Caco-2 (cell line): ENCODE data around the gene DNAH8. TPM values are rescaled to one million over a fixed set of nuclear protein-coding genes. Genes with fewer than 3 reads are reported as not detected.

Source experiments
- BruUV-seq: library from RNA; stranded (reverse); fragments of 400-500 nt; replicated peaks from 2 replicates; lab custom pipeline; 2021; lab: Mats Ljungman, UMichigan
- CTCF ChIA-PET: fragments of 300-600 bp; sonication (Branson Sonifier 250); formaldehyde crosslinking; loops from one replicate; lab custom pipeline; 2022; ENCODE audit warnings: antibody characterized with exemption; lab: Charles Lee
- POLR2A ChIA-PET: fragments of 300-600 bp; sonication (Branson Sonifier 250); formaldehyde crosslinking; loops from one replicate; lab custom pipeline; 2022; ENCODE audit warnings: antibody characterized with exemption; lab: Charles Lee
- DNase-seq, 2 experiments: peaks; one replicate each; pipeline versions ENCODE4 v3.0.0 to v3.0.0-alpha.2; 2020 to 2022
- H3K27me3 ChIP-seq: replicated peaks from 2 replicates; pipeline ENCODE4 v1.6.0; 2011; ENCODE audit warnings: low read length; ENCODE audit not compliant: control insufficient read depth, insufficient read depth
- H3K36me3 ChIP-seq: 2 replicates; pipeline ENCODE4 v1.5.1; 2011; ENCODE audit warnings: low read length; ENCODE audit not compliant: control insufficient read depth, insufficient read depth
- H3K4me1 ChIP-seq: fragments of 250-450 bp; sonication (Bioruptor Pico); 2 replicates; pipeline ENCODE4 v1.5.1; 2020; ENCODE audit warnings: mild to moderate bottlenecking
- H3K4me3 ChIP-seq: 2 replicates; pipeline ENCODE4 v1.5.1; 2011; ENCODE audit warnings: low read depth, mild to moderate bottlenecking, control low read depth, low read length
- H3K9me3 ChIP-seq: fragments of 250-450 bp; sonication (Bioruptor Pico); 2 replicates; pipeline ENCODE4 v1.5.1; 2020; ENCODE audit warnings: mild to moderate bottlenecking, moderate library complexity
- H3K27ac Mint-ChIP-seq: one replicate; pipeline ENCODE4 v1.8.0; 2022; ENCODE audit warnings: mixed read lengths; ENCODE audit not compliant: unreplicated experiment
- H3K27me3 Mint-ChIP-seq: one replicate; pipeline ENCODE4 v1.8.0; 2022; ENCODE audit warnings: mixed read lengths; ENCODE audit not compliant: insufficient read depth, unreplicated experiment
- H3K36me3 Mint-ChIP-seq: one replicate; pipeline ENCODE4 v1.8.0; 2022; ENCODE audit warnings: mild to moderate bottlenecking, mixed read lengths; ENCODE audit not compliant: insufficient read depth, unreplicated experiment
- H3K4me1 Mint-ChIP-seq: one replicate; pipeline ENCODE4 v1.8.0; 2022; ENCODE audit warnings: low read depth, mixed read lengths; ENCODE audit not compliant: unreplicated experiment
- H3K4me3 Mint-ChIP-seq: one replicate; pipeline ENCODE4 v1.8.0; 2022; ENCODE audit warnings: mild to moderate bottlenecking, moderate library complexity, mixed read lengths; ENCODE audit not compliant: unreplicated experiment
- H3K9me3 Mint-ChIP-seq: one replicate; pipeline ENCODE4 v1.8.0; 2022; ENCODE audit warnings: mixed read lengths; ENCODE audit not compliant: unreplicated experiment
- CTCF ChIP-seq, 2 experiments: fragments of 200-600 bp in 1 of 2; IDR thresholded peaks; 1 replicate in 1 of 2; 2 replicates in 1 of 2; pipeline versions ENCODE4 v1.5.1 to v1.8.0; 2011 to 2022; ENCODE audit warnings: antibody characterized with exemption in 1 of 2, control low read depth in 1 of 2, inconsistent platforms in 1 of 2, low read depth in 1 of 2, low read length in 1 of 2, mild to moderate bottlenecking in 1 of 2, moderate library complexity in 1 of 2; ENCODE audit not compliant: insufficient read depth in 1 of 2, severe bottlenecking in 1 of 2, unreplicated experiment in 1 of 2
- intact Hi-C: fragments of 100-400 bp; cut with micrococcal nuclease; formaldehyde crosslinking; loops from one replicate; pipeline ENCODE4 v1.10.0; 2022; ENCODE audit not compliant: unreplicated experiment
- total RNA-seq: library from RNA; stranded (reverse); gene quantifications from 2 replicates; pipeline ENCODE4 v1.2.3, GENCODE V29; 2022

The DNAH8 gene
- total RNA-seq, 1 experiment from 2014 or later: not detected

DNA sequence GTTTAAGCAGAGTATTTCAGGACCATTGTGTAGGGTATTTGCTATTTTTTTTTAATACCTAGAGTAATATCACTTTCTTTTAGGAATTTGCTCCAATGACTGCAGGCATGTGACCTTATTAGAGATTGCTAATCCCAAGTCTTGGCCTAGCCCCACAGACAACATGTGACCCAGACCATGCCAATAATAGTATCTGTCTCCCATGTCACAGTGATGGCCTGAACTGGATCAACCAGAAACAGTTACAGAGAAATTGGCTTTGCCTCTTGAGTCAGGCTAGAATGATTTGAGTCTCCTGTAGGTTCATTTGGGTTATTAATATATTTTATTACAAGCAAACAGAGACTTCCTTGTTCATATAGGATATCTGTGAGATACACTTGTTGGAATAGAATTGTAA, 116.8 kb downstream of the DNAH8 start:
- Histone ChIP-seq H3K4me1 (no peaks in the 10 kb centered on the region), H3K9me3 (no peaks in the 10 kb centered on the region), H3K27me3 (no peaks in the 10 kb centered on the region), H3K4me3 (no peak overlapping the region), H3K36me3 (no peaks in the 10 kb centered on the region)
- Mint-ChIP-seq H3K27me3 (peaks cover 9% of the 10 kb centered on the region), H3K36me3 (no peaks in the 10 kb centered on the region), H3K4me3 (no peak overlapping the region), H3K9me3 (no peaks in the 10 kb centered on the region), H3K4me1 (no peaks in the 10 kb centered on the region), H3K27ac (no peak overlapping the region)
- DNase-seq: no peak
- TF ChIP-seq CTCF (IDR thresholded peaks at IDR 0.05; ENCODE audit: insufficient read depth in 1 of 2, low read depth in 1 of 2, low read length in 1 of 2, severe bottlenecking in 1 of 2, unreplicated experiment in 1 of 2): no peak
- BruUV-seq: no TSS peak
- intact Hi-C loops: no loop called here
- ChIA-PET POLR2A (no interaction called here), CTCF (no interaction called here)

DNA sequence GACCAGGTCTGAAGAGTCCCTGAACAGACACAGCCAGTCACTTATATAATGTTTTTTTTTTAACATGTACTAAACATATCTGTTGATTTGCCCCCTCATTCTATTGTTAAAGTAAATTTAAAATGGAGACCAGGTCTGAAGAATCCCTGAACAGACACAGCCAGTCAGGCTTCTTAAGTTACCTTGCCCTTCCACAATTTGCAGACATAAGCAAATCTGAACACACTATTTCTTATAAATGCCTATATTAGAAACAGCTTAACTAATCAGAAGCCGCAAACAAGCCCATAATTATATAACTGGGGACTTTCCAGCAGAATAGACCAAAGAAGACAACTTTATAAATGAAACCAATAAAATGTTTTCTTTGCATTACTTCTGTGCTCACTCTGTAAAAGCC, 118.2 kb downstream of the DNAH8 start:
- Histone ChIP-seq H3K36me3 (no peaks in the 10 kb centered on the region), H3K9me3 (no peaks in the 10 kb centered on the region), H3K4me3 (no peak overlapping the region), H3K27me3 (no peaks in the 10 kb centered on the region), H3K4me1 (no peaks in the 10 kb centered on the region)
- Mint-ChIP-seq H3K9me3 (no peaks in the 10 kb centered on the region), H3K27me3 (peaks cover 9% of the 10 kb centered on the region), H3K4me1 (no peaks in the 10 kb centered on the region), H3K27ac (no peak overlapping the region), H3K36me3 (no peaks in the 10 kb centered on the region), H3K4me3 (no peak overlapping the region)
- POLR2A ChIA-PET: no interaction called here
- DNase-seq: no peak
- CTCF ChIA-PET: no interaction called here
- intact Hi-C loops: no loop called here
- no TSS peak for BruUV-seq
- TF ChIP-seq CTCF (IDR thresholded peaks at IDR 0.05; ENCODE audit: insufficient read depth in 1 of 2, low read depth in 1 of 2, low read length in 1 of 2, severe bottlenecking in 1 of 2, unreplicated experiment in 1 of 2): no peak

GRCh38 chr6:38836585-38836984, 121.5 kb downstream of the DNAH8 start:
- ChIA-PET CTCF (no interaction called here), POLR2A (no interaction called here)
- Mint-ChIP-seq H3K27ac (no peak overlapping the region), H3K9me3 (no peaks in the 10 kb centered on the region), H3K4me3 (no peak overlapping the region), H3K27me3 (peaks cover 5% of the 10 kb centered on the region), H3K36me3 (no peaks in the 10 kb centered on the region), H3K4me1 (no peaks in the 10 kb centered on the region)
- H3K4me1 ChIP-seq: no peaks in the 10 kb centered on the region
- no peak overlapping the region for H3K4me3 ChIP-seq
- H3K9me3 ChIP-seq: no peaks in the 10 kb centered on the region
- H3K36me3 ChIP-seq: no peaks in the 10 kb centered on the region
- TF ChIP-seq CTCF (IDR thresholded peaks at IDR 0.05; ENCODE audit: insufficient read depth in 1 of 2, low read depth in 1 of 2, low read length in 1 of 2, severe bottlenecking in 1 of 2, unreplicated experiment in 1 of 2): no peak
- intact Hi-C loops: no loop called here
- H3K27me3 ChIP-seq: no peaks in the 10 kb centered on the region
- no peak for DNase-seq
- BruUV-seq: no TSS peak
